Amygdala (tissue), 56 donors: ENCODE measurements around the gene SIRPB1.
"Not testable (repeated sequence)": the region's sequence is repeated elsewhere in the genome, so short reads cannot be mapped to it uniquely, and the experiment has no call there.

Experiments
- DNase-seq, 56 donors: peaks; one replicate each; lab custom pipeline; 2025; lab: John Stamatoyannopoulos, UW

The SIRPB1 gene

DNA sequence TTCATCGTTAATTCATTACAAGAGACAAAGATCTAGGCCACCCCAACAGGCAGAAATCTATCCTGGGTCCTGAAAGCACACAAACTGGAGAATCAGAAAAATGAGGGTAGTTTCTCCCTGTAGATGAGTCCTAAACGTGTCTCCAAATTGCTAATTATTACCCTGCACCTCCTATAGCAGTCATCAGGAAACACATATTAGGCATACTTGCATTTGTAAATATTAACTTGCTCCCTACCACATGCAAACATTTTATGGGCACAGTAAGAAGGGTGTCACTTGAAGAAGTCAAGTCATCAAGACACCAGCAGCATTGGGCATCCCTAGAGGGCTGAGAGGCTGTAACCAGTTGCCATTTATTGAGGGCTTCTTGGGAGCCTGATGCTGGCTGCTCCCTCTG, 17.9 kb upstream of the SIRPB1 start:
- DNase-seq, result no peak

DNA sequence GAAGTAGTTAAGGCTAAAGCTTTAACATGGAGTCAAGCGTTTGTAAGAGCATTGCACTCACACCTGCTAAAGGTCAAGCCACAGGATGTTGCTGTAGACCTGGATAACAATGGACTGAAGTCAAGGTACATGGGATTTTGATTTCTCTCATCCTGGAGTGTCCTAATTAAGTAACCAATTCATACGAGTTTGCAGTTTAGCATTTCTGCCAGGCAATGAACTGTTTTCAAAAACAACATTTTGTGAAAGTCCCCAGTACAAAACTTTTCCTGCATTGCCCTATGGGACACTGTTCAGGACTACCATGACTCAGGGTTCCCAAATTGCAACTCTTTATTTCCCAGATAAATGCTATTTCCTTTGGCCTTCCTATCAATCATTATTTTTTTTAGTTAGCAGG, 17.4 kb upstream of the SIRPB1 start:
- no peak for DNase-seq

DNA sequence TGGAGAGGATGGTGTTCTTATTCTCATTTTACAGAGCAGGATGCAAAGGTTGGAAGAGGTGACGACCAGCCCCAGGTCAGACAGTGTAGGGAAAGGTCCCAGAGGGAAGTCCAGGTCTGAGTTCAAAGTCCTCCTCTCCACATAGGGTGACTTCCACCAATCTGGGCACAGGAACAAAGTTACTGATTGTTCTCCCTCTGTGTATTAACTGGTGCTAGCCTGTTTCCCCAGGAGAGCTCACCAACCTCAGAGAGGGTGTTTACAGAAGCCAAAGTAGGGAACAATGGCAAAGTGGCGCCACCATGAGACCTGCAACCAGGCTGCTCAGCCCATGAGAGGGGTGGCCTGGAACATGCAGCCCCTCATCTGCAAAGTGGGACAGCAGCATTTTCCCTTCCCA, 16.8 kb upstream of the SIRPB1 start:
- no peak for DNase-seq

DNA sequence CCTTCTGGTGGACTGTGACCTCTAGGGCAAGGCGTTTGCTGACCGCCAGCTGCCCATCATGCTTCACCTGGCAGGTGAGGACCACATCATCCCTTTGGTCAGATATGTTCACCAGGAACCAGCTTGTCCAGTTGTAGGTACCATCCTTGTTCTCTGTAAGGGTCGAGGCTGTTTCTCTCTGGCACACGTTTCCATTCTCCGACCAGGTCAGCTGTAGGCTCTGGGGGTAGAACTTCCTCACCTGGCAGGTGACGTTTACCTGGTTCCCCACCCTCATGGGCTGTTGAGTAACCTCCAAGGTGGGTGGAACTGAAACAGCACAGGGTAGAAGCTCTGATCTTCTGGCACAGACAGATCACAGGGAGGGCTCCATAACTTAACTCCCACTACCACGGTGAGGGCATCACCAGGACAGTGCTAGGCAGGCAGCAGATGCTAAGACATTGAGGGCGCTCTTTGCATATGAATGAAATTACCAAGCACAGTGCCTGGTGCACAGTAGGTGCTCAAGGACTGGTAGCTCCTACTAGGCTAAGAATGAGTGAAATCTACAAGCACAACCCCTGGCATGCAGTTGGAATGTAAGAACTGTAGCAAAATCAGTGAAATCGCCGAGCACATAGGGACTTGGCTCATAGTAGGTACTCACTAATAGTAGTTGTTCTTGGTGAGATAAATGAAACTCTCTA, 15.6 kb upstream of the SIRPB1 start:
- no peak for DNase-seq

DNA sequence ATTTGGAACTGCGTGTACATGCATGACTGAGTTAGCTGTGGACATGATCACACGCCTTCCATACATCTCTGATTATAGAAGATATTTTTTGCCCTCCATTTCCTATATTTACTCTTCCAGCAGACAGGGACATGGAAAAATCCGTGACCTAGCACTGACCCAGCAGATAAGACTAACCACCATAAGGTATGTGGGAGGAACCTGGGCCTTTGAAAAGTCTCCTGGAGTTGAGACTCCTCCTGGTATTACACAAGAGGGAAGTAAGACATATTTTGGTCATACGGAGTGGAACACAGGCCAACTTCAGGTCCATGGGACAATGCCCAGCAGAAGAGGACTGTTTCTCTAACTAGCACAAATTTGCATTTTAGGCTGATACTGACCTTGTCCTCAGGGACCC, 13.7 kb upstream of the SIRPB1 start:
- no peak for DNase-seq

DNA sequence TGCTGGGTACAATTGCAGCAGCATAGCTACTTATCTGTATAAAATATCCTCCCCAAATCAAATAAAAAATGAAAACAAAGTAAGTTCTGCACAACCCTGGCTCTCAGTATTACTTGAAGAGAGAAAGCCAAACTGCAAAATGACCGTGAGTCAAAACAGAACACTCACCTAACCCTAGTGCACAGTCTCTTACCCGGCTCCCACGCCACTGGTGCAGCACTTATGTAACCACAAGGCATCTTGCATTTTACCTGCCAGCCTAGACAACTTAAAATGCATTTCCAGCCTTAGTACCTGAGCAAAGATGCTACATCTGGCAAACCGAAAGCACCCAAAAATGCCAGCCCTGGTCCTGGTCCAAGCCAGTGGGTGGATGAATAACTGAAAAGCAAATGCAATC, 12.4 kb upstream of the SIRPB1 start:
- no peak for DNase-seq

DNA sequence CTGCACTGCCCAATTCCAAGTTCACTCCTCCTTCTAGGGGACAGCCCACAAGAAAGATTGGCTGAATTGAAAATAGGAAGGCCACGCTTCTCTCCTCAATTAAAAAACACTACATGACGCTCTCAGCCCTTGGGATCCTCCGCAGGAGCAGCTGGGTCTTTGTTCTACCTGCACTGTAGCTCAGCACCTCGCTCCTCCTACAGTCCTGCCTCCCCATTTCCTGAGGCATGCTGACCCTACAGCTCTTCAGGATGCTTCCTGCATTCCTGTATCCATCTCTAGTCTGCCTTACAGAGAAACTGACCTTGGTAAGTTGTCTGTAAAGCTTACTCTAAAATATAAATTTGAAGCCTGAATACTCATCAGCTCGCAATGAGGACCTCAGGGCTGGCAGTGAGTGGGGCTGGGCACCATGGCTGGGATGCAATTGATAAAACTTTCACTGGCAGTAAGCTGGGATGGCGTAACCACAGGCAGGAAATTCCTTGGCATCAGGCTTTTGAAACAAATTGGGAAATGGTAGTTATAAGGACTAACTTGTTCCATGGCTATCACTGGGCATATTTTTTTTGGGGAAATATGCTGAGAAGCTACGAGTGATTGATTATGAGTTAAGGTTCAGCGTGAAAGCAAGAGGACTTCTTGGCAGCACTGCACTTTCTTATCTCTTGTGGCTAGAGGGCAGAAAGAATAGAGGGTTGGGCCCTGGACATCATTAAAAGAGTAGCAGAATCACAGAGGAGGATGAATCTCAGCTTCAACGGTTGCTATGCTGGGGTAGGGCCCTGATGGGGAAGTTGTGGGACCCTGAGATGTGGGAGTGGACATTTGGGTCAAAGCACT, 11.7 kb upstream of the SIRPB1 start:
- DNase-seq, result no peak

DNA sequence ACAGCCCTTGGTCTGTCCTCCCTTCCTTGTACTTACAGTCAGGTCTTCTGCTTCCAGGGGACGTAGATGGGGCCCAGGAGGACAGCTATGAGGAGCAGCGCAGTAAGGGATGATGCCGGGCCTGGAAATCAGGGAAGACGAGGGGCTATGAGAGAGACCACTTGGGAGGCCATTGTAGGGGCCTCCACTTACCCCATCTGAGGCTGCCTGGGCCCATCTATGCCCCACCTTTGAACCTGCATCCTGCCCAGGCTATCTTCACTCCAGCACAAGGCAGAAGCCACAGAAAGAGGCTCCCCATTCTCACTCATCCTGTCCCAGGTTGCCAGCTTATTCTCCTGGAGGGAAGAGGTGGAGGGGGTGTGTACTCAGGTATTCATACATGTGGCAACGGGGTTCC, 10.4 kb upstream of the SIRPB1 start:
- no peak for DNase-seq

DNA sequence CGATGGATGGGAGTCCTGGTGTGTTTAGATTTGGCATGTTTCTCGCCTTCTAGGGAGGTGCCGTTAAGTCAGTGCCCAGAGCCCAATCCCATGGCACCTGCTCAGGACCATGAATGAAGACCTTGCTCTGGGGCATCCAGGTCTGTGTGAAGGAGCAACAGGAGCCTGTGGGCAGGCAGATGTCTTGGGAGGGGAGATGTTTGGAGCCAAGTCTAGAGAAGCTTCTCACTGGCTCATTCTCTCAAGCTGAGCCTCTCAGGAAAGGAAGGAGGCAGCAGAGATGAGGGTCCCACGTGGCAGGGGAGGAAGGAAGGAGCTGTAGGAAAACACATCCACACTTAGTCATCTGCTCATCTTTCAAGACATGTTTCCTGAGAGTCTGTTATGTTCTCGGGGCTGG, 9.5 kb upstream of the SIRPB1 start:
- DNase-seq, result no peak

DNA sequence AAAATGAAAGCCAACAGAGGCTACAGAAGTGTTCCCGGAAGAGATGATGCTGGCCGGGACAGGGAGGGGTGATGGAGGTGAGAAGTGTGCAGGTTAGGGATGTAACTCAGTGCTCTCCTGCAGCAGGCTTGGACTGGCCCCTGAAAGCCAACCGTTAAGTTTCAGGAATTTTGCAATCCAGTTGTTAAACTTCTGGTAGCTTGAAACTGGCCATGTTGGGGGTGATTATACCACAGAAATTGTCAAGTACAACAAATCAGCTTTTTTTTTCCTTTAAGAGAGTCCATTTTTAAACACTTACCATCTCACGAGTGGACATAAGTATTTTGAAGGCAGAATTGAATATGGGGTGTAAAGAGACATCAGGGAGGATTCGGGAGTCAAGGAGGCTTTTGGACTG, 8.8 kb upstream of the SIRPB1 start:
- no peak for DNase-seq

DNA sequence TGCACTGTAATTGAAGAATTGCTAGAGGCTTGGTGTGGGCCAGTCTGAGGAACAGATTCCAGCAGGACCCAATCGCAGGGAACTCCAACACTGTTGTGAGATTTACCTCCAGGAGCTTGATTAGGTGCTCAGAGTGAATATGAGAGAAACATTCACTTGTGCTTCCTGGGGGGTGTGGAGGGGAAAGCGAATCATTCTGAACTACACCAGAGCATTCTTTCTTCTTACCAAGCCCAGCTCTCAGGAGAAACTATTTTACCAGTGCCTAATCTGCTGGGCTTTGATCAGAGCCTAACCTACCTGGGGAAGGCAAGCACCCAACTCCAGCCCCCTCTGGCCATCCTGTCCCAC, 7.4 kb upstream of the SIRPB1 start:
- DNase-seq, result no peak

DNA sequence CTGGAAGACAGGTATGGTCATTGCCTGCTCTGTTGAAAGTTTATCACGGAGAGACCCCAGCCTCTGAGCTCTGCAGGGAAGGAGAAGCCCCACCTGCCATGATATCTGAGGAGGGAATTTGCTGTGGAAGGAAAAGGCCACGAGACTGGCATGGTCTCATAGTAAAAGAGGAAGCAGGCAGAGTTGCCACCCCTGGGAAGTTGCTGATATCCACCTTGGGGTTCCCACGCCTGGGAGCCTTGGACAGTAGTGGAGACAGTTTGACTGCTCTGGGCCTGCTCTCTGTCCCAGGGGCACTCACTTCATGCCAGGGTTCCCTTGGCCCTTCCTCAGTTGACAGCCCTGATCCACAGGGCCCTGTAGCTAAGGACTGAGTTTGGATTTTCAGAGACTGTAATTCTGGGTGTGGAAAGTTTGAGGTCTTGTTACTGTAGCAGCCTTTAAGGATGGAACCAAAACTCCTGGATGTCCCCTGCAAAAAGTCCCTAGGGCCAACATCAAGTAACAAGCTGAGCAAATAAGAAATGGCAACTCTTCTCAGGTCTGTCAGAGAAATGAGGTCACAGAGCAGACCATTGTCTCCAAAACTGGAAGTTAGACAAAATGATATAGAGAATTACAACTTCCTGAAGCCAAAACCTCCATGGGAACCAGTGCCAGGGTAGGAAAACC, 6.9 kb upstream of the SIRPB1 start:
- no peak for DNase-seq

DNA sequence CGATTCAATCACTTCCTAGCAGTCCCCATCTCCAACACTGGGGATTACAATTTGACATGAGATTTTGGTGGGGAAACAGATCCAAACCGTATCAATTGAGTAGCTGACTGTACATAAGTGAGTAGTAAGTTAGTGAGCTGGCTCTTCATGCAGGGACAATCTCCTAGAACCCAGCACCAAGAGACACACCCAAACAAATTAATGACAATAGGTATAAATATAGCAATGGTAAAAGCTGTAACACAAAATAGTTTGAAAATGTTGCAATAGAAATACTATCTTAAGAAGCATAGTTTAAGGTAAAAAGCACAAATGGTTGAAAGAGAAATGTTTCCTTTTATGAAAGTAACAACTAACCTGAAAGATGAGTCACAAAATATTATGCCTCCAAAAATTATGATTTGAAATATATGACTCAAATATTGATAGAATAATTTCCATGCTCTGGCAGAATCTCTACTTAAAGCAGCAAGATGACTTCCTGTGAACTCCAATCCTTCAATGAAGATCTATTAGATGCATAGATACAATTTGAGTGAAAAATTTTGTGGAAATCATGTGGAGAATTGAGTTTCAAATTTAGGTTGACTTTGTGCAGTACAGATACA, 5.4 kb upstream of the SIRPB1 start:
- no peak for DNase-seq

DNA sequence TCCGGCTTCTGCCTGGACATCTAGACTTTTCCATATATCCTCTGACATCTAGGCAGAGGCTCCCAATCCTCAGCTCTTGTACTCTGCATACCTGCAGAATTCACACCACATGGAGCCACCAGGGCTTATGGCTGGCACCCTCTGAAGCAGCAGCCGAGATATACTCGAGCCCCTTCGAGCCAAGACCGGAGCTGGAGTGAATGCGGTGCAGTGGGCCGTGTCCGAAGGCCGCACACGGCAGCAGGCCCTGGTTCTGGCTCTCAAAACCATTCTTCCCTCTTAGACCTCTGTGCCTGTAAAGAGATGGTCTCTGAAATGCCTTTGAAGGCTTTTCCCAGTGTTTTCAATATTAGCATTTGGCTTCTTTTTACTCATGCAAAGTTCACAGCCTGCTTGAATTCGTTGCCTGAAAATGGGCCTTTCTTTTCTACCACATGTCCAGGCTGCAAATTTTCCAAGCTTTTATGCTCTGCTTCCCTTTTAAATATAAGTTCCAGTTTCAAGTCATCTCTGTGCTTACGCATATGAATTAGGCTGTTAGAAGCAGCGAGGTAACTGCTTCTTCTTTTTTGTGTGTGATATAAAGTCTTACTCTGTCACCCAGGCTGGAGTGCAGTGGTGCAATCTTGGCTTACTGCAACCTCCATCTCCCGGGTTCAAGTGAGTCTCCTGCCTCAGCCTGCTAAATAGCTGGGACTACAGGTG, 3.8 kb upstream of the SIRPB1 start:
- no peak for DNase-seq

DNA sequence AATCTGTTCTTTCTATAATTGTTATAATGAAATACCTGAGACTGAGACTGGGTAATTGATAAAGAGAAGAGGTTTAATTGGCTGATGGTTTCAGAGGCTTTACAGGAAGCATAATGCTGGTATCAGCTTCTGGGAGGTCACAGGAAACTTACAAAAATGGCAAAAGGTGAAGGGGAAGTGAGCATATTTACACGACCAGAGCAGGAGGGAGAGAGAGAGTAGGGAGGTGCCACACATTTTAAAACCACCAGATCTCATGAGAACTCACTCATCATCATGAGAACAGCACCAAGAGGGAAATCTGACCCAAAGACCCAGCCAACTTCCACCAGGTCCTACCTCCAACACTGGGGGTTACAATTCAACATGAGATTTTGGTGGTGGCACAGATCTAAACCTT, 2.6 kb upstream of the SIRPB1 start:
- DNase-seq, result no peak

DNA sequence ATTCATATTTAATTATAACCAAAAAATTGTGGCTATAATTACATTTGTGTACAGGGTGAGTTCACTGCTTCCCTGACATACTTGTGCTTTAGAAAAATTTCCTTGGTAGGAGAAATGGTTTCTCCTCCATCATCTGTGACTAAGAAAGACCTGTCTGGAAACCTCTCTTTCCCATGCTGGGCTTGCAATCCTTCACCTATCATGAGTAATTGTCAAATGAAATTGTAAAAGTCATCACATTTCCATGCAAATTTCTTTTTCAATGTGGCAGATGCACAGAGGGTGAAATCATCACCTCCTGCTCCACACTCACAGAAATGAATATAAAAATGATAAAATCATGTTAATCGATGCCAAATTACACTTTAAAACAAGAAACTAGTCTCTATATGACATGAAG, 1.5 kb upstream of the SIRPB1 start:
- no peak for DNase-seq

DNA sequence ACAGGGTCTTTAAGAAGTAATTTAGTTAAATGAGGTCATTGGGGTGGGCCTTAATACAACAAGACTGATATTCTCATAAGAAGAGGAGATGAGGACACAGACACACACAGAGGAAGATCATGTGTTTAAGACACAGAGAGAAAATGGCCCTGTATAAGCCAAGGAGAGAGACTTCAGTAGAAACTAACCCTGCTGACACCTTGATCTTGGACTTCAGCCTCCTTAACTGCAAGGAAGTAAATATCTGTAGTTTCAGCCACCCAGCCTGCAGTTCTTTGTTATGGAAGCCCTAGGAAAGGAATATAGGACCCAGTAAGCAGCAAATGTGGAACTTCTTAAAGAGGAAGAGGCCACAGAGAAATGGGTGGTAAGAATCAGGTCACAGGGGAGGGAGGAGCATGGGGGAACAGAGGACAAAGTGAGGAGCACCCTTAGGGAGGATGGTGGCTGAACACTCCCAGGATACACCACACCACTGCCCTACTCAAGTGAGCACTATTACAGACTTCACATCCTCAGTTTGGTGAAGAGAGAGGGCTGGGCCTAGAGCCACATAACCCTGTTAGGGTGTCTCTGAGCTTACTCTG, 762 bp downstream of the SIRPB1 start:
- no peak for DNase-seq

DNA sequence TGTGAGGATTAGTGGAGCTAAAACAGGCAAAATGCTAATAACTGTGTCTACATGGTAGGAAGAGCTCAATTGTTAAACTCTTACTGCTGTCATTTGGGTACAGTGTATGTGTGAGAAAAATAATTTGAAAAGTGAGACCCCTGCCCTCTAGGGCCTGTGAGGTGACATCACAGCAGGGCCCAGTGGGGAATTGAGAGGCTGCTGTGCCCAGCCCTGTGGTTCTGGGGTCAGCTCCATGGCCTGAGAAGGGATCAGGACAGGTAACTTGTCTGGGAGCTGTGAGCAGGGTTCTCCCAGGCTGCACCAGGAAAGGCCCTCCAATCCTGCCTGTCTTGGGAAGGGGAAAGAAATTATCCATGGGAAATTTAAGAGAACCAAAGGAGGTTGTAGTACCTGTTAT, 1.3 kb downstream of the SIRPB1 start:
- no peak for DNase-seq

DNA sequence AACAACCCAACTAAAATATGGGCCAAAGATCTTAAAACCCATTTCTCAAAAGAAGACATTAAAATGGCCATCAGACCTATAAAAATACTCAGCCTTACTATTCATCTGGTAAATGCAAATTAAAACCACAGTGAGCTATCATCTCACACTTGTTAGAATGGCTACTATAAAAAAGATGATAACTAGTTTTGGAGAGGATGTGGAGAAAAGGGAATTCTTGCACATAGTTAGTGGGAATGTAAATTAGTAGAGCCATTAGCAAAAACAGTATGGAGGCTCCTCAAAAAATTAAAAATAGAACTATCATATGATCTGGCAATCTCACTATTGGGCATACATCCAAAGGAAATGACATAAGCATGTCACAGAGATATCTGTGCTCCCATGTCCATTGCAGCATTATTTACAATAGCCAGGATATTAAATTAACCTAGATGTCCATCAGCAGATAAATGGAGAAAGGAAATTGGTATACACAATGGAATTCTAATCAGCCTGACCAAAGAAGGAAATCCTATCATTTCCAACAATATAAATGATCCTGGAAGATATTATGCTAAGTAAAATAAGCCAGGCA, 2.9 kb downstream of the SIRPB1 start:
- DNase-seq, result no peak

DNA sequence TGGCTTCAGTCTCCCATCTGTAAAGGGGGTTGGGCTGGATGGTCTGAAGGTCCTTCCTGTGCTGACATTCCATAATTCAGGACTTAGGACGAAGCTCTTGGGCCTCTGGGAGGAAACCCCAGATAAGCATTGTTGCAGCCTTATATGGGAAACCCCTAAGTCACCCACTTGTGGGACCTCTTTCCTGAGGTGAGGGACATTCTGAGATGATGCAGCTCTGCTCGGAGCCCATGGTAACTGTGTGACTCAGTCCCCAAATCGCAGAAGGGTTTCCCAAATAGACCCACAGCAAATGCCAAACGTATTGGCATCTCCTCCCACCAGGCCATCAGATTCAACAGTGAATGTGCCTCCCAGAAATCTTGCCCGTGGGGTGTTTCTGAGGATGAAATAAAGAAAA, 9.4 kb downstream of the SIRPB1 start:
- DNase-seq, result not testable (repeated sequence)
